HEK293 (cell line): ENCODE data around the gene CCDC14.
A peak's percentile ranks its signal among the peaks of the same experiment; 100 is the strongest.

Experiments used
- CTCF ChIA-PET: fragments of 350-600 bp; formaldehyde crosslinking; extraction: SDS; loops from one replicate; lab custom pipeline; 2021; ENCODE audit warnings: antibody characterized with exemption; lab: Yijun Ruan, JAX
- POLR2A ChIA-PET: fragments of 300-600 bp; formaldehyde crosslinking; extraction: SDS; loops from one replicate; lab custom pipeline; 2020; ENCODE audit warnings: antibody characterized with exemption, inconsistent platforms; lab: Yijun Ruan, JAX
- H3K27ac ChIP-seq: fragments of 200-500 bp; sonication (Bioruptor generic); 2 replicates; pipeline ENCODE4 v1.5.1; 2014; ENCODE audit warnings: low read depth, low read length, control low read depth, inconsistent platforms; ENCODE audit errors: extremely low read depth
- H3K36me3 ChIP-seq, 2 experiments: fragments of 200-500 bp in 1 of 2; sonication (Bioruptor generic) in 1 of 2; 1 replicate in 1 of 2; 2 replicates in 1 of 2; pipeline ENCODE4 v1.5.1; 2014 to 2017; ENCODE audit warnings: inconsistent platforms in 2 of 2, low read length in 2 of 2; ENCODE audit not compliant: control insufficient read depth in 2 of 2, insufficient read depth in 1 of 2
- H3K4me1 ChIP-seq: fragments of 200-500 bp; sonication (Bioruptor generic); 2 replicates; pipeline ENCODE4 v1.5.1; 2014; ENCODE audit warnings: mild to moderate bottlenecking, low read length, inconsistent platforms; ENCODE audit not compliant: control insufficient read depth, insufficient read depth
- H3K4me3 ChIP-seq: 2 replicates; pipeline ENCODE4 v1.5.1; 2011; ENCODE audit warnings: low read depth, mild to moderate bottlenecking, control low read depth, low read length, moderate library complexity
- H3K9me3 ChIP-seq: fragments of 200-500 bp; sonication (Bioruptor generic); 2 replicates; pipeline ENCODE4 v1.5.1; 2014; ENCODE audit warnings: low read depth, low read length, inconsistent platforms; ENCODE audit not compliant: control insufficient read depth, insufficient read depth
- HOXC10 ChIP-seq: sonication (generic); formaldehyde crosslinking; IDR thresholded peaks from 2 replicates; pipeline ENCODE4 v1.8.1; 2023; ENCODE audit warnings: mild to moderate bottlenecking, missing genetic modification reagents
- KLF10 ChIP-seq: fragments of 450-650 bp; IDR thresholded peaks from 2 replicates; pipeline ENCODE4 v1.5.1; 2018; ENCODE audit warnings: missing biosample characterization, mild to moderate bottlenecking, missing genetic modification characterization
- RBAK ChIP-seq: fragments of 450-650 bp; formaldehyde crosslinking; IDR thresholded peaks from 2 replicates; pipeline ENCODE4 v1.5.1; 2016; ENCODE audit warnings: missing biosample characterization, missing genetic modification characterization
- SCRT2 ChIP-seq: fragments of 450-650 bp; formaldehyde crosslinking; IDR thresholded peaks from 2 replicates; pipeline ENCODE4 v1.5.1; 2016; ENCODE audit warnings: missing biosample characterization, missing genetic modification characterization
- WT1 ChIP-seq: fragments of 450-650 bp; formaldehyde crosslinking; IDR thresholded peaks from 2 replicates; pipeline ENCODE4 v1.5.1; 2016; ENCODE audit warnings: missing biosample characterization, missing genetic modification characterization
- ZBTB21 ChIP-seq: fragments of 450-650 bp; formaldehyde crosslinking; IDR thresholded peaks from 2 replicates; pipeline ENCODE4 v1.5.1; 2017; ENCODE audit warnings: missing biosample characterization, missing genetic modification characterization
- ZBTB48 ChIP-seq: fragments of 450-650 bp; formaldehyde crosslinking; IDR thresholded peaks from 2 replicates; pipeline ENCODE4 v1.5.1; 2016; ENCODE audit warnings: missing biosample characterization, missing genetic modification characterization
- ZNF16 ChIP-seq: fragments of 450-650 bp; formaldehyde crosslinking; IDR thresholded peaks from 2 replicates; pipeline ENCODE4 v1.5.1; 2016; ENCODE audit warnings: low read depth, missing biosample characterization, missing genetic modification characterization
- ZNF175 ChIP-seq: fragments of 450-650 bp; formaldehyde crosslinking; IDR thresholded peaks from 2 replicates; pipeline ENCODE4 v1.5.1; 2016; ENCODE audit warnings: missing biosample characterization, missing genetic modification characterization
- ZNF202 ChIP-seq: fragments of 450-650 bp; formaldehyde crosslinking; IDR thresholded peaks from 2 replicates; pipeline ENCODE4 v1.5.1; 2016; ENCODE audit warnings: missing biosample characterization, missing genetic modification characterization, borderline replicate concordance
- ZNF221 ChIP-seq: fragments of 450-650 bp; formaldehyde crosslinking; IDR thresholded peaks from 2 replicates; pipeline ENCODE4 v1.5.1; 2017; ENCODE audit warnings: missing biosample characterization, missing genetic modification characterization, borderline replicate concordance
- ZNF223 ChIP-seq: fragments of 450-650 bp; formaldehyde crosslinking; IDR thresholded peaks from 2 replicates; pipeline ENCODE4 v1.5.1; 2016; ENCODE audit warnings: missing biosample characterization, missing genetic modification characterization
- ZNF24 ChIP-seq: fragments of 450-650 bp; formaldehyde crosslinking; IDR thresholded peaks from 2 replicates; pipeline ENCODE4 v1.5.1; 2016; ENCODE audit warnings: missing biosample characterization, missing genetic modification characterization
- ZNF266 ChIP-seq: fragments of 450-650 bp; formaldehyde crosslinking; IDR thresholded peaks from 2 replicates; pipeline ENCODE4 v1.5.1; 2016; ENCODE audit warnings: missing biosample characterization, missing genetic modification characterization, low read depth
- ZNF302 ChIP-seq: fragments of 450-650 bp; formaldehyde crosslinking; IDR thresholded peaks from 2 replicates; pipeline ENCODE4 v1.5.1; 2016; ENCODE audit warnings: missing biosample characterization, missing genetic modification characterization, low read depth
- ZNF37A ChIP-seq: fragments of 450-650 bp; IDR thresholded peaks from 2 replicates; pipeline ENCODE4 v1.5.1; 2018; ENCODE audit warnings: missing biosample characterization, missing genetic modification characterization
- ZNF391 ChIP-seq: fragments of 450-650 bp; formaldehyde crosslinking; IDR thresholded peaks from 2 replicates; pipeline ENCODE4 v1.5.1; 2016; ENCODE audit warnings: low read depth, missing biosample characterization, missing genetic modification characterization, borderline replicate concordance
- ZNF394 ChIP-seq: fragments of 450-650 bp; formaldehyde crosslinking; IDR thresholded peaks from 2 replicates; pipeline ENCODE4 v1.5.1; 2016; ENCODE audit warnings: missing biosample characterization, missing genetic modification characterization, mild to moderate bottlenecking, moderate library complexity, borderline replicate concordance
- ZNF404 ChIP-seq: fragments of 450-650 bp; formaldehyde crosslinking; IDR thresholded peaks from 2 replicates; pipeline ENCODE4 v1.5.1; 2017; ENCODE audit warnings: missing biosample characterization, missing genetic modification characterization
- ZNF423 ChIP-seq: fragments of 450-650 bp; formaldehyde crosslinking; IDR thresholded peaks from 2 replicates; pipeline ENCODE4 v1.5.1; 2016; ENCODE audit warnings: missing biosample characterization, missing genetic modification characterization
- ZNF449 ChIP-seq: fragments of 450-650 bp; formaldehyde crosslinking; IDR thresholded peaks from 2 replicates; pipeline ENCODE4 v1.5.1; 2017; ENCODE audit warnings: missing biosample characterization, mild to moderate bottlenecking, missing genetic modification characterization, moderate library complexity
- ZNF510 ChIP-seq: fragments of 450-650 bp; formaldehyde crosslinking; IDR thresholded peaks from 2 replicates; pipeline ENCODE4 v1.5.1; 2018; ENCODE audit warnings: mild to moderate bottlenecking, missing genetic modification characterization, missing biosample characterization; ENCODE audit not compliant: insufficient replicate concordance
- ZNF560 ChIP-seq: fragments of 450-650 bp; formaldehyde crosslinking; IDR thresholded peaks from 2 replicates; pipeline ENCODE4 v1.5.1; 2017; ENCODE audit warnings: missing biosample characterization, missing genetic modification characterization, borderline replicate concordance
- ZNF561 ChIP-seq: fragments of 450-650 bp; IDR thresholded peaks from 2 replicates; pipeline ENCODE4 v1.5.1; 2018; ENCODE audit warnings: missing biosample characterization, missing genetic modification characterization, borderline replicate concordance
- ZNF585B ChIP-seq: fragments of 450-650 bp; formaldehyde crosslinking; IDR thresholded peaks from 2 replicates; pipeline ENCODE4 v1.5.1; 2016; ENCODE audit warnings: missing biosample characterization, missing genetic modification characterization
- ZNF629 ChIP-seq: fragments of 450-650 bp; formaldehyde crosslinking; IDR thresholded peaks from 2 replicates; pipeline ENCODE4 v1.5.1; 2017; ENCODE audit warnings: missing biosample characterization, missing genetic modification characterization
- ZNF654 ChIP-seq: fragments of 450-650 bp; formaldehyde crosslinking; IDR thresholded peaks from 2 replicates; pipeline ENCODE4 v1.5.1; 2016; ENCODE audit warnings: low read depth, missing biosample characterization, missing genetic modification characterization
- ZNF704 ChIP-seq: fragments of 450-650 bp; formaldehyde crosslinking; IDR thresholded peaks from 2 replicates; pipeline ENCODE4 v1.5.1; 2016; ENCODE audit warnings: missing biosample characterization, missing genetic modification characterization
- ZNF76 ChIP-seq: fragments of 450-650 bp; formaldehyde crosslinking; IDR thresholded peaks from 2 replicates; pipeline ENCODE4; 2016; ENCODE audit warnings: low read depth, missing biosample characterization, missing genetic modification characterization, borderline replicate concordance
- ZNF837 ChIP-seq: fragments of 450-650 bp; formaldehyde crosslinking; IDR thresholded peaks from 2 replicates; pipeline ENCODE4 v1.5.1; 2016; ENCODE audit warnings: missing biosample characterization, missing genetic modification characterization
- ZSCAN16 ChIP-seq: fragments of 450-650 bp; formaldehyde crosslinking; IDR thresholded peaks from 2 replicates; pipeline ENCODE4 v1.5.1; 2016; ENCODE audit warnings: missing biosample characterization, missing genetic modification characterization
- ZXDB ChIP-seq: fragments of 450-650 bp; formaldehyde crosslinking; IDR thresholded peaks from 2 replicates; pipeline ENCODE4 v1.5.1; 2016; ENCODE audit warnings: missing biosample characterization, missing genetic modification characterization

The CCDC14 gene

GRCh38 chr3:123941121-123941520 is 19.9 kb downstream of the CCDC14 start:
- CTCF ChIA-PET = interaction anchor here (0.6 to 1.1 kb wide), 5 partner anchors 38 to 618 kb away, joined by 3 to 4 read pairs (median 3); no protein-coding TSS in a partner anchor
- H3K4me1 ChIP-seq = no peaks in the 10 kb centered on the region
- H3K27ac ChIP-seq = no peak overlapping the region
- TF ChIP-seq SCRT2 (tag by site-specific recombination) (no peak), ZNF654 (peak; percentile 14; the same call in 1 of the 2 replicates)
- H3K36me3 ChIP-seq = peaks cover 4 to 43% of the 10 kb centered on the region in 2 experiments; a peak in 2 of 3 replicates
- no peak overlapping the region for H3K4me3 ChIP-seq
- H3K9me3 ChIP-seq = no peaks in the 10 kb centered on the region
- POLR2A ChIA-PET = no interaction called here

DNA sequence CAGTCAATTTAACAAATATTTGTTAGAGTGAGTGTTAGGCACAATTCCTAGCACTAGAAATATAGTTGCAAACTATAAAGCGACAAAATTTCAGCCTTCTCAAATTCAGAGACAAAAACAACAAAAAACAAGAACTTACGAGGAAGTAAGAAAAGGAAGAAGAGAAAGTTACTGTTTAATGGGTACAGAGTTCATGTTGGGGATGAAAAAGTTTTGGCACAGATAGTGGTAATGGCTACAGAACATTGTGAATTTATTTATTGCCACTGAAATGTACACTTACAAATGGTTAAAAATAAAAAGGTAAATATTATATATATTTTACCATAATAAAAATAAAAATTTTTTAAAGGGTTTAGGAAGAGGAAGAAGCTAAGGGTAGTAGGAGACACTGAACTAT is 21.3 kb downstream of the CCDC14 start:
- no peak for TF ChIP-seq ZNF221 (tag by site-specific recombination)
- TF ChIP-seq, all 188 proteins: peak for 0
- Histone ChIP-seq H3K4me3 (no peak overlapping the region), H3K9me3 (no peaks in the 10 kb centered on the region), H3K36me3 (peaks cover 4 to 32% of the 10 kb centered on the region in 2 experiments; a peak in 2 of 3 replicates), H3K27ac (no peak overlapping the region), H3K4me1 (no peaks in the 10 kb centered on the region)
- ChIA-PET CTCF (interaction anchor here (0.6 kb wide), 1 partner anchor 51 kb away, joined by 3 read pairs; no protein-coding TSS in a partner anchor), POLR2A (no interaction called here)

DNA sequence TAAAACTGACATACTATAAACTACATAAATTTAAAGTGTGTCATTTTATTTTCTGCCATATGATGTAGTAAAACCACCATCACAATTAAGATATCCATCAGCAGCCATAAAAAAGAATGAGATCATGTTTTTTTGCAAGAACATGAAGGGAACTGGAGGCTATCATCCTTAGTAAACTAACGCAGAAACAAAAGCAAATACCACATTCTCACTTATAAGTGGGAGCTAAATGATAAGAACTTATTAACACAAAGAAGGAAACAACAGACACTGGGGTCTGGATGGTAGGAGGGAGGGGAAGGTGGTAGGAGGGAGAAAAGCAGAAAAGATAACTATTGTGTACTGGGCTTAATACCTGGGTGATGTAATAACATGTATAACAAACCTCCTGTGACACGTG is 24.6 kb downstream of the CCDC14 start:
- Histone ChIP-seq H3K36me3 (peaks cover 19% of the 10 kb centered on the region in 2 experiments), H3K4me3 (no peak overlapping the region), H3K4me1 (no peaks in the 10 kb centered on the region), H3K27ac (no peak overlapping the region), H3K9me3 (no peaks in the 10 kb centered on the region)
- ChIA-PET CTCF (no interaction called here), POLR2A (interaction anchor here (0.6 kb wide), 1 partner anchor 528 kb away, joined by 5 read pairs; no protein-coding TSS in a partner anchor)
- no peak for TF ChIP-seq ZSCAN16 (tag by site-specific recombination)
- no peak for TF ChIP-seq ZNF202 (tag by site-specific recombination)
- TF ChIP-seq ZBTB48 (tag by site-specific recombination) = no peak
- no peak for TF ChIP-seq ZNF704 (tag by site-specific recombination)
- no peak for TF ChIP-seq ZNF175 (tag by site-specific recombination)
- TF ChIP-seq ZNF837 (tag by site-specific recombination) = no peak
- TF ChIP-seq HOXC10 (CRISPR knock-in tag) = no peak
- no peak for TF ChIP-seq ZNF266
- no peak for TF ChIP-seq ZNF560 (tag by site-specific recombination)
- TF ChIP-seq ZNF37A (tag by site-specific recombination) = no peak
- peak; percentile 93 for TF ChIP-seq ZNF24 (tag by site-specific recombination)
- TF ChIP-seq KLF10 (tag by site-specific recombination) = peak; percentile 55
- no peak for TF ChIP-seq ZNF223 (tag by site-specific recombination)
- TF ChIP-seq ZNF629 (tag by site-specific recombination) = peak; percentile 96
- no peak for TF ChIP-seq ZNF404 (tag by site-specific recombination)
- no peak for TF ChIP-seq ZNF585B (tag by site-specific recombination)
- TF ChIP-seq WT1 = peak; percentile 50; the same call in 1 of the 2 replicates
- no peak for TF ChIP-seq ZNF510 (tag by site-specific recombination)
- TF ChIP-seq ZNF561 = no peak
- TF ChIP-seq ZNF302 = 0 out of 2 replicates have a peak, but pooled peaks have one; percentile 55
- no peak; the same call in 1 of the 2 replicates for TF ChIP-seq ZNF391 (tag by site-specific recombination)
- TF ChIP-seq ZNF394 = peak; percentile 56; the same call in 1 of the 2 replicates
- TF ChIP-seq ZNF221 (tag by site-specific recombination) = no peak
- no peak for TF ChIP-seq RBAK
- TF ChIP-seq ZXDB (tag by site-specific recombination) = peak; percentile 94
- no peak for TF ChIP-seq ZNF16 (tag by site-specific recombination)
- no peak for TF ChIP-seq ZNF449 (tag by site-specific recombination)
- TF ChIP-seq ZNF76 (tag by site-specific recombination) = peak; percentile 40; the same call in 1 of the 2 replicates
- TF ChIP-seq ZBTB21 = peak; percentile 80
- TF ChIP-seq ZNF423 (tag by site-specific recombination) = no peak
